Measurements from ENCODE around the gene SLC25A30. TPM values are rescaled to one million over a fixed set of nuclear protein-coding genes. Genes with fewer than 3 reads are reported as not detected.

Gene SLC25A30
- total RNA-seq, 4 donors from 2014 or later, result 10.1 to 21.9 (median 11.9) TPM

DNA sequence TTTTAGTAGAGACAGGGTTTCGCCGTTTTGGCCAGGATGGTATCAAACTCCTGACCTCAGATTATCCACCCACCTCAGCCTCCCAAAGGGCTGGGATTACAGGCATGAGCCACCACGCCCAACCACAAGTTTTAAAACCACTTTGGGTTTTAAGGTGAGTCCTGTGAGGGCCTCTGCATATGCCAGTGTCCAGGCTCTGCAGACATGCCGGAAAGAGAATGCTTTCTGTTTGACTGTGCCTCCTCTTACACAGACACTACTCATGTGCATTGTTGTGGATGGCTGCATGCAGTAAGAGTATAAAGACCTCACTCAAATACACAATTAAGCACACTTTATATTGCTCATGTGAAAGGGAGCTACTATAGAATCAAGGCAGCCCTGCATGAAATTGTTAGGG lies 20.8 kb upstream of the SLC25A30 start:
- no peak for ATAC-seq (ENCODE audit: low FRiP score)
- TF ChIP-seq, protein P1, sequence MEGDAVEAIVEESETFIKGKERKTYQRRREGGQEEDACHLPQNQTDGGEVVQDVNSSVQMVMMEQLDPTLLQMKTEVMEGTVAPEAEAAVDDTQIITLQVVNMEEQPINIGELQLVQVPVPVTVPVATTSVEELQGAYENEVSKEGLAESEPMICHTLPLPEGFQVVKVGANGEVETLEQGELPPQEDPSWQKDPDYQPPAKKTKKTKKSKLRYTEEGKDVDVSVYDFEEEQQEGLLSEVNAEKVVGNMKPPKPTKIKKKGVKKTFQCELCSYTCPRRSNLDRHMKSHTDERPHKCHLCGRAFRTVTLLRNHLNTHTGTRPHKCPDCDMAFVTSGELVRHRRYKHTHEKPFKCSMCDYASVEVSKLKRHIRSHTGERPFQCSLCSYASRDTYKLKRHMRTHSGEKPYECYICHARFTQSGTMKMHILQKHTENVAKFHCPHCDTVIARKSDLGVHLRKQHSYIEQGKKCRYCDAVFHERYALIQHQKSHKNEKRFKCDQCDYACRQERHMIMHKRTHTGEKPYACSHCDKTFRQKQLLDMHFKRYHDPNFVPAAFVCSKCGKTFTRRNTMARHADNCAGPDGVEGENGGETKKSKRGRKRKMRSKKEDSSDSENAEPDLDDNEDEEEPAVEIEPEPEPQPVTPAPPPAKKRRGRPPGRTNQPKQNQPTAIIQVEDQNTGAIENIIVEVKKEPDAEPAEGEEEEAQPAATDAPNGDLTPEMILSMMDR (IDR thresholded peaks at IDR 0.05), result no peak

DNA sequence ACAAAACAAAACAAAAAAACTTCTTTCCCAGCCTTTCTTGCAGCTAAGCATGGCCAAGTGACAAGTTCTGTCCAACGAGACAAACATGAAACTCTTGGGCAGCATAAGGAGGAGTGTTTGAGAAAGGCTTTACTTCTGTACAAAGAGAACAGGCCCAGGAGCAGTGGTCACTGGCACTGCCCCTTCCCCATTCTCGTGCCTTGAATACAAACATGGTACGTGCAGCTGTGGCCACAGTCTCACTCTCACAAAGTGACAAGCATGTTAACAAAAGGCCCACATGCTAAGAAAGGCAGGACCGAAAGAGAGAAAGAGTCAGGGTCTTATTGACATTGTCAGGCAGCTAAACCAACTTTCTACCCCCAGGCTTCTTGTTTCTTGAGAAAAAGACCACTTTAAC lies 19.8 kb upstream of the SLC25A30 start:
- ATAC-seq (ENCODE audit: low FRiP score) (no peak), DNase-seq (ENCODE audit: low spot score) (no peak)
- TF ChIP-seq, protein P1 (IDR thresholded peaks at IDR 0.05), result no peak

More for the DNA sequence above, 20.8 kb upstream of the SLC25A30 start:
- DNase-seq (ENCODE audit: low spot score), result no peak

DNA sequence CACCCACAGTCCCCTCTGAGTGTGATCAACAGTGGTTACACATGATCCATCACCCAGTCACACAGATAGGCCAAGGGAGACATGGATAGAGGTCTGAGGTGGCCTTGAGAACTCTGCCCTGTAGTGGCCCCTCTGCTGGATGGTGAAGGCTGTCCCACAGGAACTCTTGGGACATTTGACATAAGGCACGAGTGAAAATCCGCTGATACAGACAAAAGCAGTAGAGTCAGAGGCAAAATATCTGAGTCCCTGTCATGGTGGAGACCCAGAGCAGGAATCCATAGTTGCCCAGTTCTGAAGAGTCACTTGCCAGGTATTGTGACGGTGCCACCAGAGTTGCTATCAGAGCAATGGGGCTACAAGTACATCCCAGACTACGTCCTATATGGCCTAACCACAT lies 18.8 kb upstream of the SLC25A30 start:
- no peak for DNase-seq (ENCODE audit: low spot score)
- no peak for ATAC-seq (ENCODE audit: low FRiP score)
- TF ChIP-seq, protein P1 (IDR thresholded peaks at IDR 0.05), result no peak

DNA sequence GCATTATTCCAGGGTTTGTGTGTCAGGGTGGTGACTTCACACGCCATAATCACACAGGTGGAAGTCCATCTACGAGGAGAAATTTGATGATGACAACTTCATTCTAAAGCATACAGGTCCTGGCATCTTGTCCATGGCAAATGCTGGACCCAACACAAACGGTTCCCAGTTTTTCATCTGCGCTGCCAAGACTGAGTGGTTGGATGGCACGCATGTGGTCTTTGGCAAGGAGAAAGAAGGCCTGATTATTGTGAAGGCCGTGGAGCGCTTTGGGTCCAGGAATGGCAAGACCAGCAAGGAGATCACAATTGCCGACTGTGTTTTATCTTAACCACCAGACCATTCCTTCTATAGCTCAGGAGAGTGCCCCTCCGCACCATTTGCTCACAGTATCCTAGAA lies 18.2 kb upstream of the SLC25A30 start:
- DNase-seq (ENCODE audit: low spot score) (no peak), ATAC-seq (ENCODE audit: low FRiP score) (no peak)
- TF ChIP-seq, protein P1 (IDR thresholded peaks at IDR 0.05), result no peak

- TF ChIP-seq, protein P1 (IDR thresholded peaks at IDR 0.05), result no peak
- ATAC-seq (ENCODE audit: low FRiP score) (no peak), DNase-seq (ENCODE audit: low spot score) (no peak)
Measured at GRCh38 chr13:45434556-45435371, 16.6 kb upstream of the SLC25A30 start.

DNA sequence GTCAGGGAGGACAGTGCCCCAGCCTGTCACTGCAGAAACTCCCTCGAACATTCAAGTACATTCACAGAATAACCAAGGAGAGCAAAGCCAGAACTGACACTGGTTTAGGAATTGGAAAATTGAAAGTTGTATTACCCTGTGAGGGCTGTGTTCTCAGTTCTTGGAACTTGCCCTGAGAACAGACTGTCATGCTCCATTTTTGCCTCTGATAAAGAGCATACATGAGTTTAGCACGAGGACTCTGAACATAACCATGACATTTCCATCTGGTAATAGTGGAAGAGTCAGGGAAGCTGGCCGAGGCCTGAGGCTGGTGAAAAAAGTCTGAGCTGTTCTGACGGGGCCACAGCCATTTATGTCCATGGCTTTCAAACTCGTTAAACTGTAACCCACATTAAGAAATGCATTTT lies 15.2 kb upstream of the SLC25A30 start:
- TF ChIP-seq, protein P1 (IDR thresholded peaks at IDR 0.05), result no peak
- DNase-seq (ENCODE audit: low spot score) (no peak), ATAC-seq (ENCODE audit: low FRiP score) (no peak)
